LNCaP clone FGC (cell line): ENCODE results near the gene NDUFB10.

Experiments
- DNase-seq: peaks from one replicate; pipeline ENCODE4 v3.0.0-alpha.2; 2011; ENCODE audit warnings: low read depth
- H3K4me3 ChIP-seq: 2 replicates; pipeline ENCODE4 v1.5.1; 2011; ENCODE audit warnings: mild to moderate bottlenecking, low read depth, low read length, control low read depth
- CTCF ChIP-seq: IDR thresholded peaks from 2 replicates; pipeline ENCODE4 v1.5.1; 2012; ENCODE audit warnings: mild to moderate bottlenecking; ENCODE audit not compliant: control insufficient read depth, insufficient read depth; ENCODE audit errors: extremely low read depth

Gene NDUFB10

GRCh38 chr16:1985466-1986150, 26.3 kb downstream of the NDUFB10 start:
- no peak for TF ChIP-seq CTCF
- peak overlapping the region; percentile 73 for H3K4me3 ChIP-seq
- DNase-seq: no peak

GRCh38 chr16:1987198-1987597, 27.9 kb downstream of the NDUFB10 start:
- no peak for DNase-seq
- no peak for TF ChIP-seq CTCF
- H3K4me3 ChIP-seq: no peak overlapping the region

GRCh38 chr16:1989209-1990100, 30.1 kb downstream of the NDUFB10 start, which contains the start of gene SYNGR3:
TSS of gene SYNGR3 (plus strand) at chr16:1989970. CDS start at chr16:1990103, 133 bp downstream.
- no peak for DNase-seq
- TF ChIP-seq CTCF: no peak

GRCh38 chr16:1990101-1990350, 30.7 kb downstream of the NDUFB10 start:
- no peak overlapping the region for H3K4me3 ChIP-seq
- no peak for TF ChIP-seq CTCF
- no peak for DNase-seq

More at GRCh38 chr16:1989209-1990100, 30.1 kb downstream of the NDUFB10 start, which contains the start of gene SYNGR3:
- H3K4me3 ChIP-seq: no peak within 1 kb of the TSS

- DNase-seq: no peak
Observed at GRCh38 chr16:1990351-1991134, 31.2 kb downstream of the NDUFB10 start.

More at GRCh38 chr16:1990351-1991134, 31.2 kb downstream of the NDUFB10 start:
- no peak overlapping the region for H3K4me3 ChIP-seq
- no peak for TF ChIP-seq CTCF
